Lung (tissue), 12 donors: Measurements from ENCODE around the gene DOC2B. TPM values are rescaled to one million over a fixed set of nuclear protein-coding genes. Genes with fewer than 3 reads are reported as not detected.

Source experiments
- ATAC-seq: fragments of 200-7000 bp; cut with Tn5 transposase; one replicate; pipeline ENCODE4 v1.9.1; 2020; ENCODE audit warnings: moderate number of reproducible peaks; ENCODE audit not compliant: insufficient read depth, low FRiP score
- DNase-seq, 3 donors: peaks; one replicate each; pipeline ENCODE4 v3.0.0-alpha.2; 2013 to 2017
- H3K27ac ChIP-seq, 2 donors: one replicate each; pipeline ENCODE4 v1.5.1; 2013; ENCODE audit warnings: mild to moderate bottlenecking in 2 of 2, moderate library complexity in 2 of 2, control low read depth in 1 of 2, inconsistent platforms in 1 of 2, low read depth in 1 of 2, low read length in 1 of 2
- H3K27me3 ChIP-seq, 3 donors: one replicate each; pipeline ENCODE4 v1.5.1; 2013; ENCODE audit warnings: low read length in 2 of 3; ENCODE audit not compliant: control insufficient read depth in 3 of 3, insufficient read depth in 3 of 3
- H3K36me3 ChIP-seq, 4 donors: one replicate each; pipeline ENCODE4 v1.5.1; 2013; ENCODE audit warnings: low read length in 4 of 4, mild to moderate bottlenecking in 1 of 4, moderate library complexity in 1 of 4; ENCODE audit not compliant: control insufficient read depth in 4 of 4, insufficient read depth in 4 of 4
- H3K4me1 ChIP-seq, 5 donors: one replicate each; pipeline ENCODE4 v1.5.1; 2013; ENCODE audit warnings: low read length in 5 of 5, mild to moderate bottlenecking in 2 of 5, moderate library complexity in 1 of 5; ENCODE audit not compliant: control insufficient read depth in 5 of 5, insufficient read depth in 5 of 5
- H3K4me3 ChIP-seq: one replicate; pipeline ENCODE4 v1.5.1; 2013; ENCODE audit warnings: mild to moderate bottlenecking, control low read depth, moderate library complexity
- H3K9ac ChIP-seq, 2 donors: one replicate each; pipeline ENCODE4 v1.5.1; 2013; ENCODE audit warnings: low read length in 2 of 2, control low read depth in 1 of 2; ENCODE audit not compliant: insufficient read depth in 1 of 2
- H3K9me3 ChIP-seq, 4 donors: one replicate each; pipeline ENCODE4 v1.5.1; 2013; ENCODE audit warnings: low read length in 3 of 4, mild to moderate bottlenecking in 1 of 4, moderate library complexity in 1 of 4; ENCODE audit not compliant: control insufficient read depth in 4 of 4, insufficient read depth in 3 of 4
- CTCF ChIP-seq: IDR thresholded peaks from 2 replicates; pipeline ENCODE4 v1.5.1; 2012; ENCODE audit warnings: mild to moderate bottlenecking; ENCODE audit errors: control extremely low read depth, extremely low read depth
- WGBS, 2 donors: extraction: QIAGEN DNeasy Blood & Tissue Kit; methylation state at CpG; one replicate each; pipeline ENCODE4 v1.1.7; 2013; 5-methylcytosine and 5-hydroxymethylcytosine counted together
- polyA plus RNA-seq, 2 donors: library from polyadenylated mRNA; stranded (reverse); fragments of 200-250 nt; gene quantifications; one replicate each; pipeline ENCODE4 v1.2.1, GENCODE V29; 2013
- total RNA-seq, 2 donors: library from RNA; depleted of rRNA in 1 of 2; stranded (reverse); fragments of >200 nt in 1 of 2; gene quantifications; one replicate each; pipeline ENCODE4 v1.2.1, GENCODE V29; 2014 to 2021
- donor health status: control.
- donor health status: control.
- donor health status: Bipolar disorder and iron deficiency.
- donor health status: healthy.
- donor health status: DM: yes; HTN: yes; CAD: no.

Gene DOC2B
- total and polyA plus RNA-seq, 4 donors: 3.0 to 7.5 (median 5.3) TPM

- WGBS, 2 donors: 88 to 94% methylated on average over 7 of the region's 7 CpGs
- H3K27me3 ChIP-seq: peaks cover 0 to 9% (median 0%) of the 10 kb centered on the region in 3 donors
- H3K4me1 ChIP-seq: no peaks in the 10 kb centered on the region
- H3K4me3 ChIP-seq: no peak overlapping the region
- H3K27ac ChIP-seq: no peak overlapping the region
- DNase-seq (no peak), ATAC-seq (no peak)
- H3K9ac ChIP-seq: no peak overlapping the region
- no peaks in the 10 kb centered on the region for H3K9me3 ChIP-seq
- TF ChIP-seq CTCF: no peak
- H3K36me3 ChIP-seq: no peaks in the 10 kb centered on the region
Measured at GRCh38 chr17:144936-145670, 36.3 kb downstream of the DOC2B start.

- DNase-seq: peak; percentile 68 to 87 (median 70)
- 2 to 3% methylated on average over 44 of the region's 44 CpGs for WGBS, 2 donors
- Histone ChIP-seq H3K9me3 (no peaks in the 10 kb centered on the region), H3K36me3 (no peaks in the 10 kb centered on the region), H3K9ac (no peak overlapping the region), H3K4me1 (no peaks in the 10 kb centered on the region), H3K27ac (no peak overlapping the region), H3K4me3 (no peak overlapping the region), H3K27me3 (peaks cover 0 to 9% (median 0%) of the 10 kb centered on the region in 3 donors)
- peak; percentile 93 for ATAC-seq
- peak; percentile 90 for TF ChIP-seq CTCF
Measured at GRCh38 chr17:143785-144281, 37.6 kb downstream of the DOC2B start.

DNA sequence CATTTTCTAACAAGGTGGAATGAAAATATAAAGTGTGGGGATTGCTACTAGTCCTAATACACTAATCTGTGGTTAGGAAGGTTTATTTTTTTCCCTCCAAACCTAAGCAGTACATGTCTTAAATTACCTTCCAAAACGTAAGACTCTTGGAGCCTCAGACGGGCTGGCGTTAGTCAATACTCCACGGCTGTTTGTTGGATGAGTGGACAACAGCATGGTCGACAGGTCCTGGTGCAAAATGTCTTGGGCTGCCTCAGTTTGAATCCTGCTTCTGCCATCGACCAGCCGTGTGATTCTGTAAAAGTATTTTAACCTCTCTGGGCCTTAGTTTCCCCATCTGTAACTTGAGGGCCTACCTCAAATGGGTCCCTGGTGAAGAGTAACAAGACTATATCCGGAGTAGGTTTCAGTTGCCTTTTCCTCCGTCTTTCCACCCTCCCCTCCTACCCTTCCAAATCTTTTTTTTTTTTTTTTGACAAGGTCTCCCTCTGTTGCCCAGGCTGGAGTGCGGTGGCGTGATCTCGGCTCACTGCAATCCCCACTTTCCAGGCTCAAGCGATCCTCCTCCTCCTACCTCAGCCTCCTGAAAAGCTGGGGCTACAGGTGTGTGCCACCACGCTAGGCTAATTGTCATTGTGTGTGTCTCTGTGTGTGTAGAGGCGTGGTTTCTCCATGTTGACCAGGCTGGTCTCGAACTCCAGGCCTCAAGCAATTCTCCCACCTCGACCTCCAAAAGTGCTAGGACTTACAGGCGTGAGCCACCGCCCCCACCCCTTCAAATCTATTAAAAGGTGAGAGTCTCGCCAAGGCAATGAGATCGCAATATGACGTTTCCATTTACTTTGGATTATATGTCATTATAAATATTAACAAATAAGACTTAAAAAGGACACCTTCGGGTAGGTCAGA lies 38.3 kb downstream of the DOC2B start:
- 75 to 82% methylated on average over 23 of the region's 23 CpGs for WGBS, 2 donors
- no peak overlapping the region for H3K9ac ChIP-seq
- peaks cover 0 to 9% (median 0%) of the 10 kb centered on the region in 3 donors for H3K27me3 ChIP-seq
- no peaks in the 10 kb centered on the region for H3K9me3 ChIP-seq
- no peak overlapping the region for H3K4me3 ChIP-seq
- no peak for ATAC-seq
- no peak for DNase-seq
- no peak overlapping the region for H3K27ac ChIP-seq
- no peaks in the 10 kb centered on the region for H3K4me1 ChIP-seq
- no peaks in the 10 kb centered on the region for H3K36me3 ChIP-seq
- TF ChIP-seq CTCF: no peak
